ENCODE results near the gene ZNF688. TPM values are rescaled to one million over a fixed set of nuclear protein-coding genes. Genes with fewer than 3 reads are reported as not detected.
"Not testable (repeated sequence)": the region's sequence is repeated elsewhere in the genome, so short reads cannot be mapped to it uniquely, and the experiment has no call there.

ZNF688 gene
- total RNA-seq, 1 donor = 12.3 TPM

GRCh38 chr16:30592871-30593270 is 21.4 kb upstream of the ZNF688 start:
- Histone ChIP-seq H3K4me3 (ENCODE audit: insufficient read depth, low read length) (no peak overlapping the region), H3K79me2 (ENCODE audit: insufficient read depth, low read length) (no peaks in the 10 kb centered on the region), H3K27ac (ENCODE audit: low read depth, low read length) (no peak overlapping the region), H4K20me1 (ENCODE audit: insufficient read depth, low read length) (no peaks in the 10 kb centered on the region), H3K4me2 (ENCODE audit: insufficient read depth, low read length) (no peak overlapping the region), H3K4me1 (ENCODE audit: insufficient read depth, low read length) (no peaks in the 10 kb centered on the region), H3K27me3 (ENCODE audit: insufficient read depth, low read length) (no peaks in the 10 kb centered on the region), H2AFZ (ENCODE audit: low read length) (no peak overlapping the region), H3K36me3 (ENCODE audit: insufficient read depth, low read length) (no peaks in the 10 kb centered on the region), H3K9me3 (ENCODE audit: low read depth, low read length) (no peaks in the 10 kb centered on the region)
- no peak for DNase-seq (ENCODE audit: insufficient read length, low spot score, missing footprints)
- no peak for TF ChIP-seq CTCF (IDR thresholded peaks at IDR 0.05; ENCODE audit: extremely low read depth, low read depth, low read length)

- not testable (repeated sequence) for H3K4me1 ChIP-seq (ENCODE audit: insufficient read depth, low read length); H3K36me3 ChIP-seq (ENCODE audit: insufficient read depth, low read length); H4K20me1 ChIP-seq (ENCODE audit: insufficient read depth, low read length); H3K4me2 ChIP-seq (ENCODE audit: insufficient read depth, low read length); H3K27me3 ChIP-seq (ENCODE audit: insufficient read depth, low read length); H2AFZ ChIP-seq (ENCODE audit: low read length); H3K4me3 ChIP-seq (ENCODE audit: insufficient read depth, low read length); H3K9me3 ChIP-seq (ENCODE audit: low read depth, low read length); H3K27ac ChIP-seq (ENCODE audit: low read depth, low read length); DNase-seq (ENCODE audit: insufficient read length, low spot score, missing footprints)
- H3K79me2 ChIP-seq (ENCODE audit: insufficient read depth, low read length) = peaks cover 10% of the 10 kb centered on the region
Measured at GRCh38 chr16:30590869-30591268, 19.4 kb upstream of the ZNF688 start.

GRCh38 chr16:30589582-30589981 is 18.1 kb upstream of the ZNF688 start:
- H3K9me3 ChIP-seq (ENCODE audit: low read depth, low read length); H3K36me3 ChIP-seq (ENCODE audit: insufficient read depth, low read length); H3K4me3 ChIP-seq (ENCODE audit: insufficient read depth, low read length); H3K27me3 ChIP-seq (ENCODE audit: insufficient read depth, low read length); H3K27ac ChIP-seq (ENCODE audit: low read depth, low read length); H2AFZ ChIP-seq (ENCODE audit: low read length); DNase-seq (ENCODE audit: insufficient read length, low spot score, missing footprints); H3K4me1 ChIP-seq (ENCODE audit: insufficient read depth, low read length); H4K20me1 ChIP-seq (ENCODE audit: insufficient read depth, low read length); H3K4me2 ChIP-seq (ENCODE audit: insufficient read depth, low read length): not testable (repeated sequence)
- peaks cover 17% of the 10 kb centered on the region for H3K79me2 ChIP-seq (ENCODE audit: insufficient read depth, low read length)

GRCh38 chr16:30588651-30589050 is 17.1 kb upstream of the ZNF688 start:
- Histone ChIP-seq H3K9me3 (ENCODE audit: low read depth, low read length) (no peaks in the 10 kb centered on the region), H3K4me3 (ENCODE audit: insufficient read depth, low read length) (no peak overlapping the region), H2AFZ (ENCODE audit: low read length) (no peak overlapping the region), H4K20me1 (ENCODE audit: insufficient read depth, low read length) (no peaks in the 10 kb centered on the region), H3K4me2 (ENCODE audit: insufficient read depth, low read length) (no peak overlapping the region), H3K36me3 (ENCODE audit: insufficient read depth, low read length) (no peaks in the 10 kb centered on the region), H3K27ac (ENCODE audit: low read depth, low read length) (no peak overlapping the region), H3K4me1 (ENCODE audit: insufficient read depth, low read length) (peaks cover 12% of the 10 kb centered on the region), H3K27me3 (ENCODE audit: insufficient read depth, low read length) (no peaks in the 10 kb centered on the region), H3K79me2 (ENCODE audit: insufficient read depth, low read length) (peaks cover 23% of the 10 kb centered on the region)
- TF ChIP-seq CTCF (IDR thresholded peaks at IDR 0.05; ENCODE audit: extremely low read depth, low read depth, low read length) = no peak
- no peak for DNase-seq (ENCODE audit: insufficient read length, low spot score, missing footprints)

GRCh38 chr16:30585400-30586191 is 14.1 kb upstream of the ZNF688 start, which contains the start of gene ZNF785:
TSS of gene ZNF785 (minus strand) at chr16:30585697. CDS start at chr16:30585611, 86 bp downstream.
- Histone ChIP-seq H3K79me2 (ENCODE audit: insufficient read depth, low read length) (peaks cover 47% of the 10 kb centered on the region), H4K20me1 (ENCODE audit: insufficient read depth, low read length) (no peaks in the 10 kb centered on the region), H2AFZ (ENCODE audit: low read length) (peak within 1 kb of the TSS; percentile 99), H3K27me3 (ENCODE audit: insufficient read depth, low read length) (no peaks in the 10 kb centered on the region), H3K4me1 (ENCODE audit: insufficient read depth, low read length) (peaks cover 12% of the 10 kb centered on the region), H3K4me2 (ENCODE audit: insufficient read depth, low read length) (peak within 1 kb of the TSS; percentile 99), H3K4me3 (ENCODE audit: insufficient read depth, low read length) (peak within 1 kb of the TSS; percentile 89), H3K36me3 (ENCODE audit: insufficient read depth, low read length) (peaks cover 17% of the 10 kb centered on the region), H3K9me3 (ENCODE audit: low read depth, low read length) (no peaks in the 10 kb centered on the region), H3K27ac (ENCODE audit: low read depth, low read length) (peak within 1 kb of the TSS; percentile 65)
- peak; percentile 7 for TF ChIP-seq CTCF (IDR thresholded peaks at IDR 0.05; ENCODE audit: extremely low read depth, low read depth, low read length)
- peak; percentile 99 for DNase-seq (ENCODE audit: insufficient read length, low spot score, missing footprints)
